K562 (cell line): ENCODE results near the gene NXF1. TPM values are rescaled to one million over a fixed set of nuclear protein-coding genes. Genes with fewer than 3 reads are reported as not detected.

Experiments
- ASH1L ChIP-seq: fragments of 450-650 bp; IDR thresholded peaks from 2 replicates; pipeline ENCODE4 v1.6.1; 2018; ENCODE audit warnings: borderline replicate concordance, mild to moderate bottlenecking, low read depth; ENCODE audit not compliant: partially characterized antibody
- BCL6 ChIP-seq: fragments of 250-450 bp; sonication (Bioruptor Pico); IDR thresholded peaks from 2 replicates; pipeline ENCODE4 v1.4.0; 2020
- BDP1 ChIP-seq: IDR thresholded peaks from 3 replicates; pipeline ENCODE4 v1.6.1; 2011; ENCODE audit not compliant: insufficient read length, insufficient read depth
- ELF2 ChIP-seq: fragments of 250-450 bp; sonication (Bioruptor Pico); IDR thresholded peaks from 2 replicates; pipeline ENCODE4 v1.5.0; 2021; ENCODE audit warnings: mild to moderate bottlenecking
- ETV5 ChIP-seq: sonication (generic); formaldehyde crosslinking; IDR thresholded peaks from 2 replicates; pipeline ENCODE4 v1.4.0; 2020; ENCODE audit warnings: low read depth, mild to moderate bottlenecking, missing genetic modification reagents
- ILK ChIP-seq: fragments of 450-650 bp; IDR thresholded peaks from 2 replicates; pipeline ENCODE4 v1.6.1; 2016; ENCODE audit warnings: missing genetic modification characterization, low read depth, mild to moderate bottlenecking, missing compliant biosample characterization, moderate library complexity, borderline replicate concordance
- PML ChIP-seq: IDR thresholded peaks from 2 replicates; pipeline ENCODE4 v1.6.1; 2012; ENCODE audit warnings: low read length, inconsistent platforms
- ZFPM2 ChIP-seq: fragments of 250-450 bp; sonication (Bioruptor Pico); IDR thresholded peaks from 2 replicates; pipeline ENCODE4 v1.5.1; 2022; ENCODE audit warnings: mild to moderate bottlenecking
- ZNF121 ChIP-seq: sonication (generic); formaldehyde crosslinking; conservative IDR thresholded peaks from 2 replicates; pipeline ENCODE4 v1.8.0; 2022; ENCODE audit warnings: missing genetic modification reagents
- ZSCAN32 ChIP-seq: fragments of 450-650 bp; formaldehyde crosslinking; IDR thresholded peaks from 2 replicates; pipeline ENCODE4 v1.4.0; 2020; ENCODE audit warnings: mild to moderate bottlenecking, moderate library complexity
- polyA plus RNA-seq, 8 experiments: library from polyadenylated mRNA; depleted of rRNA in 4 of 8; stranded (reverse) in 5 of 8; unstranded in 3 of 8; fragments of >200 nt; fragmentation: Nextera tagmentation in 2 of 8; fragmentation: Illumina TruSeq in 1 of 8; extraction: Ambion mirVana in 2 of 8; extraction: Trizol in 1 of 8; gene quantifications; 2 replicates each; pipeline versions ENCODE4 v1.2.1 to v1.2.3, GENCODE V29; 2011 to 2014; ENCODE audit warnings: inconsistent platforms in 1 of 8, missing spikeins in 1 of 8
- total RNA-seq, 7 experiments: library from RNA; depleted of rRNA in 6 of 7; stranded (reverse); fragments of >200 nt in 6 of 7; fragmentation: Illumina TruSeq in 2 of 7; extraction: Trizol in 2 of 7; gene quantifications; 2 replicates each; pipeline versions ENCODE4 v1.2.1 to v1.2.3, GENCODE V29; 2011 to 2021; ENCODE audit warnings: low replicate concordance in 1 of 7
- TF ChIP-seq, protein P1 (sequence below): fragments of 450-650 bp; IDR thresholded peaks from 2 replicates; pipeline ENCODE4 v1.6.1; 2016; ENCODE audit warnings: mild to moderate bottlenecking, moderate library complexity

NXF1 gene
- total and polyA plus RNA-seq, 9 of the 15 experiments (the other 6 are each of a cell fraction or from before 2014, with no cell fraction given): 18.1 to 98.3 (median 35.8) TPM

- TF ChIP-seq, protein P1, sequence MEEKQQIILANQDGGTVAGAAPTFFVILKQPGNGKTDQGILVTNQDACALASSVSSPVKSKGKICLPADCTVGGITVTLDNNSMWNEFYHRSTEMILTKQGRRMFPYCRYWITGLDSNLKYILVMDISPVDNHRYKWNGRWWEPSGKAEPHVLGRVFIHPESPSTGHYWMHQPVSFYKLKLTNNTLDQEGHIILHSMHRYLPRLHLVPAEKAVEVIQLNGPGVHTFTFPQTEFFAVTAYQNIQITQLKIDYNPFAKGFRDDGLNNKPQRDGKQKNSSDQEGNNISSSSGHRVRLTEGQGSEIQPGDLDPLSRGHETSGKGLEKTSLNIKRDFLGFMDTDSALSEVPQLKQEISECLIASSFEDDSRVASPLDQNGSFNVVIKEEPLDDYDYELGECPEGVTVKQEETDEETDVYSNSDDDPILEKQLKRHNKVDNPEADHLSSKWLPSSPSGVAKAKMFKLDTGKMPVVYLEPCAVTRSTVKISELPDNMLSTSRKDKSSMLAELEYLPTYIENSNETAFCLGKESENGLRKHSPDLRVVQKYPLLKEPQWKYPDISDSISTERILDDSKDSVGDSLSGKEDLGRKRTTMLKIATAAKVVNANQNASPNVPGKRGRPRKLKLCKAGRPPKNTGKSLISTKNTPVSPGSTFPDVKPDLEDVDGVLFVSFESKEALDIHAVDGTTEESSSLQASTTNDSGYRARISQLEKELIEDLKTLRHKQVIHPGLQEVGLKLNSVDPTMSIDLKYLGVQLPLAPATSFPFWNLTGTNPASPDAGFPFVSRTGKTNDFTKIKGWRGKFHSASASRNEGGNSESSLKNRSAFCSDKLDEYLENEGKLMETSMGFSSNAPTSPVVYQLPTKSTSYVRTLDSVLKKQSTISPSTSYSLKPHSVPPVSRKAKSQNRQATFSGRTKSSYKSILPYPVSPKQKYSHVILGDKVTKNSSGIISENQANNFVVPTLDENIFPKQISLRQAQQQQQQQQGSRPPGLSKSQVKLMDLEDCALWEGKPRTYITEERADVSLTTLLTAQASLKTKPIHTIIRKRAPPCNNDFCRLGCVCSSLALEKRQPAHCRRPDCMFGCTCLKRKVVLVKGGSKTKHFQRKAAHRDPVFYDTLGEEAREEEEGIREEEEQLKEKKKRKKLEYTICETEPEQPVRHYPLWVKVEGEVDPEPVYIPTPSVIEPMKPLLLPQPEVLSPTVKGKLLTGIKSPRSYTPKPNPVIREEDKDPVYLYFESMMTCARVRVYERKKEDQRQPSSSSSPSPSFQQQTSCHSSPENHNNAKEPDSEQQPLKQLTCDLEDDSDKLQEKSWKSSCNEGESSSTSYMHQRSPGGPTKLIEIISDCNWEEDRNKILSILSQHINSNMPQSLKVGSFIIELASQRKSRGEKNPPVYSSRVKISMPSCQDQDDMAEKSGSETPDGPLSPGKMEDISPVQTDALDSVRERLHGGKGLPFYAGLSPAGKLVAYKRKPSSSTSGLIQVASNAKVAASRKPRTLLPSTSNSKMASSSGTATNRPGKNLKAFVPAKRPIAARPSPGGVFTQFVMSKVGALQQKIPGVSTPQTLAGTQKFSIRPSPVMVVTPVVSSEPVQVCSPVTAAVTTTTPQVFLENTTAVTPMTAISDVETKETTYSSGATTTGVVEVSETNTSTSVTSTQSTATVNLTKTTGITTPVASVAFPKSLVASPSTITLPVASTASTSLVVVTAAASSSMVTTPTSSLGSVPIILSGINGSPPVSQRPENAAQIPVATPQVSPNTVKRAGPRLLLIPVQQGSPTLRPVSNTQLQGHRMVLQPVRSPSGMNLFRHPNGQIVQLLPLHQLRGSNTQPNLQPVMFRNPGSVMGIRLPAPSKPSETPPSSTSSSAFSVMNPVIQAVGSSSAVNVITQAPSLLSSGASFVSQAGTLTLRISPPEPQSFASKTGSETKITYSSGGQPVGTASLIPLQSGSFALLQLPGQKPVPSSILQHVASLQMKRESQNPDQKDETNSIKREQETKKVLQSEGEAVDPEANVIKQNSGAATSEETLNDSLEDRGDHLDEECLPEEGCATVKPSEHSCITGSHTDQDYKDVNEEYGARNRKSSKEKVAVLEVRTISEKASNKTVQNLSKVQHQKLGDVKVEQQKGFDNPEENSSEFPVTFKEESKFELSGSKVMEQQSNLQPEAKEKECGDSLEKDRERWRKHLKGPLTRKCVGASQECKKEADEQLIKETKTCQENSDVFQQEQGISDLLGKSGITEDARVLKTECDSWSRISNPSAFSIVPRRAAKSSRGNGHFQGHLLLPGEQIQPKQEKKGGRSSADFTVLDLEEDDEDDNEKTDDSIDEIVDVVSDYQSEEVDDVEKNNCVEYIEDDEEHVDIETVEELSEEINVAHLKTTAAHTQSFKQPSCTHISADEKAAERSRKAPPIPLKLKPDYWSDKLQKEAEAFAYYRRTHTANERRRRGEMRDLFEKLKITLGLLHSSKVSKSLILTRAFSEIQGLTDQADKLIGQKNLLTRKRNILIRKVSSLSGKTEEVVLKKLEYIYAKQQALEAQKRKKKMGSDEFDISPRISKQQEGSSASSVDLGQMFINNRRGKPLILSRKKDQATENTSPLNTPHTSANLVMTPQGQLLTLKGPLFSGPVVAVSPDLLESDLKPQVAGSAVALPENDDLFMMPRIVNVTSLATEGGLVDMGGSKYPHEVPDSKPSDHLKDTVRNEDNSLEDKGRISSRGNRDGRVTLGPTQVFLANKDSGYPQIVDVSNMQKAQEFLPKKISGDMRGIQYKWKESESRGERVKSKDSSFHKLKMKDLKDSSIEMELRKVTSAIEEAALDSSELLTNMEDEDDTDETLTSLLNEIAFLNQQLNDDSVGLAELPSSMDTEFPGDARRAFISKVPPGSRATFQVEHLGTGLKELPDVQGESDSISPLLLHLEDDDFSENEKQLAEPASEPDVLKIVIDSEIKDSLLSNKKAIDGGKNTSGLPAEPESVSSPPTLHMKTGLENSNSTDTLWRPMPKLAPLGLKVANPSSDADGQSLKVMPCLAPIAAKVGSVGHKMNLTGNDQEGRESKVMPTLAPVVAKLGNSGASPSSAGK: peak; percentile 78
- TF ChIP-seq BCL6 (no peak), ILK (tag) (no peak), ZSCAN32 (no peak), BDP1 (no peak), PML (no peak; the same call in none of the 2 replicates), ZFPM2 (CRISPR knock-in tag) (no peak), ASH1L (peak; percentile 46), ZNF121 (no peak), ETV5 (CRISPR knock-in tag) (peak; percentile 56; the same call in 1 of the 2 replicates), ELF2 (CRISPR knock-in tag) (0 out of 2 replicates have a peak, but pooled peaks have one; percentile 42)
Measured at GRCh38 chr11:62771144-62772021, 33.9 kb downstream of the NXF1 start, which contains the start of gene TAF6L (continued).
